Right atrium auricular region (tissue), 2 donors: ENCODE results near the gene CRYGS. TPM values are rescaled to one million over a fixed set of nuclear protein-coding genes. Genes with fewer than 3 reads are reported as not detected.
A peak's percentile ranks its signal among the peaks of the same experiment; 100 is the strongest.

Source experiments
- DNase-seq: peaks from one replicate; pipeline ENCODE4 v3.0.0-alpha.2; 2019; ENCODE audit warnings: low spot score
- H3K27ac ChIP-seq, 2 donors: fragments of 200-600 bp; sonication (generic); 1 replicate in 1 of 2; 2 replicates in 1 of 2; pipeline ENCODE4 v1.5.1; 2016 to 2019
- H3K27me3 ChIP-seq, 2 donors: fragments of 200-600 bp; sonication (generic); one replicate each; pipeline versions ENCODE4 v1.5.1 to v1.6.0; 2017 to 2019
- H3K36me3 ChIP-seq: fragments of 200-600 bp; sonication (generic); one replicate; pipeline ENCODE4 v1.5.1; 2016
- H3K4me1 ChIP-seq, 2 donors: fragments of 200-600 bp; sonication (generic); one replicate each; pipeline versions ENCODE4 v1.5.1 to v1.6.0; 2017 to 2019
- H3K4me3 ChIP-seq, 2 donors: fragments of 200-600 bp; sonication (generic); 1 replicate in 1 of 2; 2 replicates in 1 of 2; pipeline ENCODE4 v1.5.1; 2017 to 2019; ENCODE audit warnings: mild to moderate bottlenecking in 1 of 2, moderate library complexity in 1 of 2
- H3K9me3 ChIP-seq, 2 donors: fragments of 200-600 bp; sonication (generic); one replicate each; pipeline ENCODE4 v1.5.1; 2019
- total RNA-seq, 2 donors: library from RNA; depleted of rRNA; stranded (reverse); fragments of >200 nt; gene quantifications; one replicate each; pipeline ENCODE4 v1.1.0, GENCODE V29; 2016
- TF ChIP-seq, protein P1 (sequence below), 2 donors: fragments of 200-600 bp; sonication (generic); IDR thresholded peaks; one replicate each; pipeline ENCODE4 v1.5.1; 2019; ENCODE audit warnings: antibody characterized with exemption in 2 of 2

The CRYGS gene
- total RNA-seq, 2 donors from 2014 or later: 0.67 TPM; not detected in 1

DNA sequence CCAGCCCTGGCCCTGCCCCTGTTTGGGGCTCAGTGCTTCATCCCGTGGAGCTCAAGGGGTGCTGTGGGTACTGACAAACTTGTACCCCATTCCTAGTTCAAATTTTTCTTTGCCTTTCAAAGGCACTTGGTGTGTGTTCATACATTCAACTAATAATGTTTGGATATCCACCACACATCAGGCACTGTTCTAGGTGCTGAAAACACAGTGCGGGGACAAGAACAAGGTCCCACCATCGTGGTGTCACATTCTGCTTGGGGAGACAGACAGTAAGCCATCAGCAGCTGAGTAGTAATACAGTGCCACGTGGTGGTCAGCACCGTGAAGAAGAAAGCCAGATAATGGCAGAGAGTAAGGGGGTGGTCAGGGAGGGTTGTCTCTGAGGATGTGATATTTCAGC lies 32.5 kb downstream of the CRYGS start:
- Histone ChIP-seq H3K4me1 (no peaks in the 10 kb centered on the region), H3K27me3 (no peaks in the 10 kb centered on the region), H3K9me3 (no peaks in the 10 kb centered on the region), H3K36me3 (no peaks in the 10 kb centered on the region), H3K27ac (no peak overlapping the region), H3K4me3 (no peak overlapping the region)
- DNase-seq: no peak
- TF ChIP-seq, protein P1, sequence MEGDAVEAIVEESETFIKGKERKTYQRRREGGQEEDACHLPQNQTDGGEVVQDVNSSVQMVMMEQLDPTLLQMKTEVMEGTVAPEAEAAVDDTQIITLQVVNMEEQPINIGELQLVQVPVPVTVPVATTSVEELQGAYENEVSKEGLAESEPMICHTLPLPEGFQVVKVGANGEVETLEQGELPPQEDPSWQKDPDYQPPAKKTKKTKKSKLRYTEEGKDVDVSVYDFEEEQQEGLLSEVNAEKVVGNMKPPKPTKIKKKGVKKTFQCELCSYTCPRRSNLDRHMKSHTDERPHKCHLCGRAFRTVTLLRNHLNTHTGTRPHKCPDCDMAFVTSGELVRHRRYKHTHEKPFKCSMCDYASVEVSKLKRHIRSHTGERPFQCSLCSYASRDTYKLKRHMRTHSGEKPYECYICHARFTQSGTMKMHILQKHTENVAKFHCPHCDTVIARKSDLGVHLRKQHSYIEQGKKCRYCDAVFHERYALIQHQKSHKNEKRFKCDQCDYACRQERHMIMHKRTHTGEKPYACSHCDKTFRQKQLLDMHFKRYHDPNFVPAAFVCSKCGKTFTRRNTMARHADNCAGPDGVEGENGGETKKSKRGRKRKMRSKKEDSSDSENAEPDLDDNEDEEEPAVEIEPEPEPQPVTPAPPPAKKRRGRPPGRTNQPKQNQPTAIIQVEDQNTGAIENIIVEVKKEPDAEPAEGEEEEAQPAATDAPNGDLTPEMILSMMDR (IDR thresholded peaks at IDR 0.05): no peak

DNA sequence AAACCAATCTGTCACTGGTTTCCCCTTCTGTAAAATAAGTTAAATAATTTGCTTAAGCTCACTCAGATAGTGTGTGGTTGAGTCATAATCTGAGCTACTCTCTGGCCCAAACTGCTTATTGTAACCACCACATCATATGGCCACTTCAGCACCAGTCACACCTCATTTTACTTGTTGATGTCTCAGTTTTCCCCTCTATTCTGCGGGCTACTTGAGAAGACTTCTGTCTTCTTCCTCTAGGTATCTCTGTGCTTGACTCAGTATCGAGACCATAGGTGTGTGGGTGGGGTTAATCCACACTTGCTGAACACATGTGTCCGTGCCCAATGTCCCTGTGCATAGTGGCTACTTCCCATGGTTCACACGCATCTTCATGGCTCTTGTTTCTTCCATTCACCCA lies 32.9 kb downstream of the CRYGS start:
- Histone ChIP-seq H3K36me3 (no peaks in the 10 kb centered on the region), H3K4me3 (no peak overlapping the region), H3K27me3 (no peaks in the 10 kb centered on the region), H3K27ac (no peak overlapping the region), H3K9me3 (no peaks in the 10 kb centered on the region), H3K4me1 (no peaks in the 10 kb centered on the region)
- TF ChIP-seq, protein P1 (IDR thresholded peaks at IDR 0.05): no peak
- no peak for DNase-seq

DNA sequence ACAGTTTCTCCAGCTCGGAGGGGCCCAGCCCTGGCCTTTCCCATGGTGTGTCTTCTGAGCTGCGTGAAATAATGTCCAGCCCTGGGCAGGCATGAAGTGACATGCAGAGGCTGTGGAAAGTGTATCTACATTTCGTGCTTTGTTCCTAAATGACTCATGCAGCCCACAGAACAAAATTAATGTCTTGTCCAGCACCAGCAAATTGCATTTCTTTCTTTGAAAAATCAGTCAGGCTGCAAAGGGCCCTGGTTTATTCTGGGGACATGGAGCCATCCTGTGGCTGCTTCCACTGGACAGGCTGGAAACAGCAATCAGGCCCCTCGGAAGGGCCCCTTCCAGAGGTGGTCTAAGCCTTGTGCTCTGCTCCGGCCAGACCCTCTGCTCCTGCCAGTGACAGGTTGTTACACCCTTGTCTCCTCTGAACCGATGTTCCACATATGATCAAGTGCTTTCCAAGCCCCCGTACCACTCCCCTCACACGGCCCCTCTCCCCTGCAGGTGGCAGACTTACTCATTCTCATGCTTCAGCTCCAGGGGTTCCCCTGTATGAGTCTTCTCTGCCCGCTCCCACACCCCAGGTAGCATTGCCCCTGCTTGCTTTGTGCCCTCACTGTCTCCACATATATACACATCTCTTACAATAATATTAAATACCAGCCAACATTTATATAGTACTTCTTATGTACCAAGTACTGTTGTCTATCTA lies 33.7 kb downstream of the CRYGS start:
- H3K36me3 ChIP-seq: no peaks in the 10 kb centered on the region
- H3K9me3 ChIP-seq: no peaks in the 10 kb centered on the region
- TF ChIP-seq, protein P1 (IDR thresholded peaks at IDR 0.05): peak in 1 of 2 donors; percentile 31
- no peak for DNase-seq
- no peaks in the 10 kb centered on the region for H3K4me1 ChIP-seq
- H3K27ac ChIP-seq: no peak overlapping the region
- no peaks in the 10 kb centered on the region for H3K27me3 ChIP-seq
- no peak overlapping the region for H3K4me3 ChIP-seq

DNA sequence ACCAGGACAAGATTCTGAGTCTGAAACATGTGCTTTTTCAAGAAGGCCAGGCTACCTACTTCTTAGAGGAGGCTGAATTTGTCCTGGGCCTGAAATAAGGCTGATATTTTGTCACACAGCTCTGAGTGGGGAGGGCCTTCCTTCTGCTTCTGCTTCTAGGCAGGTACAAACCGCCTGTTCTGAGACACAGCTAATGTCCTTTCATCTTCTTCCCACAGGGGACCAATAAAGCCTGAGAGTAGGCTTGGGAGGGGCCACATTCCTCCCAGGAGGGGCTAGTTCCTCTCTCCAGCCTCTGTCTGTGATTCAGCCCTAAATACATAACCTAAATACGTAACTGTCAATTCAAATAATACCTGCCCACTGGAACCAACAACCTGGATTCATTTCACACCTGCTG lies 34.8 kb downstream of the CRYGS start:
- no peaks in the 10 kb centered on the region for H3K36me3 ChIP-seq
- no peaks in the 10 kb centered on the region for H3K27me3 ChIP-seq
- TF ChIP-seq, protein P1 (IDR thresholded peaks at IDR 0.05): no peak
- no peaks in the 10 kb centered on the region for H3K9me3 ChIP-seq
- DNase-seq: no peak
- no peak overlapping the region for H3K4me3 ChIP-seq
- H3K27ac ChIP-seq: no peak overlapping the region
- H3K4me1 ChIP-seq: no peaks in the 10 kb centered on the region

DNA sequence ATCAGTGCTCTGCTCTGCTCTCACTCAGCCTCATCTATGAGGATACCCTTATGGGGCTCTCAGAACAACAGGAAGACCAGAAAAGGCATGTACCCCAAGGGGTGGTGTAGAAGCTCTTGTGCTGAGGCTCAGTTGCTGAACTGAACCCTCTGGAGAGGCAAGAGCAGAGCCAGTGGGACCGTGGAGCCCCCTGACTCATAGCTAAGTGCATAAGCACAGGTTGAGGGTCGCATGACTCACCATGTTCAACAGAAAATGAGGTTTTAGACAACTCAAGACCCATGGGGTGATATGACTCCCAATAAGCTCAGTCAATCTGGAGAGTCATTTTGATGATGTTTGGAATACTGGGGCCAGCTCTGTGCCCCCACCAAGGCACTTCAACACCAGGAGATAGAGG lies 37.3 kb downstream of the CRYGS start:
- Histone ChIP-seq H3K4me3 (no peak overlapping the region), H3K4me1 (peaks cover 0 to 7% of the 10 kb centered on the region in 2 donors), H3K27me3 (no peaks in the 10 kb centered on the region), H3K27ac (no peak overlapping the region), H3K9me3 (no peaks in the 10 kb centered on the region), H3K36me3 (no peaks in the 10 kb centered on the region)
- TF ChIP-seq, protein P1 (IDR thresholded peaks at IDR 0.05): no peak
- DNase-seq: no peak
